Tibial nerve (tissue), 4 donors: Measurements from ENCODE around the gene SYNM. TPM values are rescaled to one million over a fixed set of nuclear protein-coding genes. Genes with fewer than 3 reads are reported as not detected.

Experiments used
- DNase-seq, 2 donors: peaks; one replicate each; pipeline ENCODE4 v3.0.0-alpha.2; 2019; ENCODE audit warnings: low spot score in 2 of 2
- H3K27ac ChIP-seq, 4 donors: fragments of 200-600 bp; sonication (generic) in 3 of 4; one replicate each; pipeline ENCODE4 v1.5.1; 2017 to 2019; ENCODE audit warnings: mild to moderate bottlenecking in 1 of 4
- H3K27me3 ChIP-seq, 2 donors: fragments of 200-600 bp; sonication (generic) in 1 of 2; one replicate each; pipeline versions ENCODE4 v1.5.1 to v1.6.0; 2017 to 2019
- H3K36me3 ChIP-seq, 3 donors: fragments of 200-600 bp; sonication (generic); one replicate each; pipeline ENCODE4 v1.5.1; 2018 to 2019
- H3K4me1 ChIP-seq, 4 donors: fragments of 200-600 bp; sonication (generic) in 3 of 4; one replicate each; pipeline ENCODE4 v1.5.1; 2017 to 2019
- H3K4me3 ChIP-seq, 4 donors: fragments of 200-600 bp; sonication (generic) in 3 of 4; one replicate each; pipeline ENCODE4 v1.5.1; 2017 to 2019; ENCODE audit warnings: mild to moderate bottlenecking in 1 of 4, moderate library complexity in 1 of 4
- H3K9me3 ChIP-seq, 4 donors: fragments of 200-600 bp; sonication (generic) in 3 of 4; one replicate each; pipeline ENCODE4 v1.5.1; 2017 to 2019
- CTCF ChIP-seq, 5 experiments: fragments of 200-600 bp in 3 of 5; fragments of 450-650 bp in 2 of 5; sonication (generic) in 3 of 5; IDR thresholded peaks; one replicate each; pipeline ENCODE4 v1.5.1; 2016 to 2019; ENCODE audit warnings: antibody characterized with exemption in 5 of 5, mild to moderate bottlenecking in 3 of 5, moderate library complexity in 2 of 5
- EP300 ChIP-seq, 2 donors: sonication (generic); formaldehyde crosslinking; IDR thresholded peaks; one replicate each; pipeline ENCODE4 v1.6.1; 2017; ENCODE audit warnings: antibody characterized with exemption in 2 of 2, mild to moderate bottlenecking in 1 of 2
- POLR2A ChIP-seq, 2 donors: fragments of 450-650 bp; IDR thresholded peaks; one replicate each; pipeline ENCODE4 v1.6.1; 2017; ENCODE audit warnings: antibody characterized with exemption in 2 of 2, mild to moderate bottlenecking in 2 of 2, moderate library complexity in 2 of 2
- WGBS, 2 donors: methylation state at CpG; one replicate each; pipeline ENCODE4 v1.1.5; 2018; 5-methylcytosine and 5-hydroxymethylcytosine counted together
- total RNA-seq, 4 donors: library from RNA; depleted of rRNA; stranded (reverse); fragments of >200 nt; gene quantifications; one replicate each; pipeline ENCODE4 v1.1.0, GENCODE V29; 2016

The SYNM gene
- total RNA-seq, 4 donors from 2014 or later: 26.4 to 47.0 (median 29.6) TPM

- no peak overlapping the region for H3K27ac ChIP-seq
- H3K36me3 ChIP-seq: peaks cover 0 to 44% (median 0%) of the 10 kb centered on the region in 3 donors
- 90 to 93% methylated on average over 3 of the region's 3 CpGs for WGBS, 2 donors
- H3K9me3 ChIP-seq: no peaks in the 10 kb centered on the region
- TF ChIP-seq POLR2A (IDR thresholded peaks at IDR 0.05): no peak
- TF ChIP-seq CTCF (IDR thresholded peaks at IDR 0.05): no peak
- TF ChIP-seq EP300 (IDR thresholded peaks at IDR 0.05): no peak
- no peaks in the 10 kb centered on the region for H3K27me3 ChIP-seq
- H3K4me1 ChIP-seq: peaks cover 0 to 36% (median 20%) of the 10 kb centered on the region in 4 donors
- DNase-seq: no peak
- H3K4me3 ChIP-seq: no peak overlapping the region
Measured at GRCh38 chr15:99127773-99128172, 22.9 kb downstream of the SYNM start.

- peaks cover 0 to 33% (median 16%) of the 10 kb centered on the region in 4 donors for H3K4me1 ChIP-seq
- H3K27me3 ChIP-seq: no peaks in the 10 kb centered on the region
- TF ChIP-seq CTCF (IDR thresholded peaks at IDR 0.05) (no peak), POLR2A (IDR thresholded peaks at IDR 0.05) (no peak), EP300 (IDR thresholded peaks at IDR 0.05) (no peak)
- no peak for DNase-seq
- WGBS, 2 donors: 89 to 91% methylated on average over 6 of the region's 6 CpGs
- peaks cover 0 to 45% (median 0%) of the 10 kb centered on the region in 3 donors for H3K36me3 ChIP-seq
- no peak overlapping the region for H3K27ac ChIP-seq
- no peaks in the 10 kb centered on the region for H3K9me3 ChIP-seq
- H3K4me3 ChIP-seq: no peak overlapping the region
Measured at GRCh38 chr15:99128411-99128810, 23.5 kb downstream of the SYNM start.

GRCh38 chr15:99129644-99130043 lies 24.8 kb downstream of the SYNM start:
- no peak overlapping the region for H3K4me3 ChIP-seq
- no peak overlapping the region for H3K27ac ChIP-seq
- H3K4me1 ChIP-seq: peaks cover 0 to 28% (median 5%) of the 10 kb centered on the region in 4 donors
- WGBS, 2 donors: 89 to 92% methylated on average over 16 of the region's 16 CpGs
- DNase-seq: no peak
- H3K27me3 ChIP-seq: no peaks in the 10 kb centered on the region
- H3K36me3 ChIP-seq: peaks cover 0 to 53% (median 0%) of the 10 kb centered on the region in 3 donors
- no peaks in the 10 kb centered on the region for H3K9me3 ChIP-seq
- TF ChIP-seq CTCF (IDR thresholded peaks at IDR 0.05): no peak
- TF ChIP-seq POLR2A (IDR thresholded peaks at IDR 0.05): no peak
- no peak for TF ChIP-seq EP300 (IDR thresholded peaks at IDR 0.05)

- H3K4me3 ChIP-seq: no peak overlapping the region
- TF ChIP-seq EP300 (IDR thresholded peaks at IDR 0.05) (no peak), POLR2A (IDR thresholded peaks at IDR 0.05) (no peak), CTCF (IDR thresholded peaks at IDR 0.05) (no peak)
- H3K9me3 ChIP-seq: no peaks in the 10 kb centered on the region
- peaks cover 0 to 28% (median 3%) of the 10 kb centered on the region in 4 donors for H3K4me1 ChIP-seq
- WGBS, 2 donors: 70 to 78% methylated on average over 13 of the region's 13 CpGs
- no peak overlapping the region for H3K27ac ChIP-seq
- H3K36me3 ChIP-seq: peaks cover 0 to 53% (median 0%) of the 10 kb centered on the region in 3 donors
- DNase-seq: no peak
- no peaks in the 10 kb centered on the region for H3K27me3 ChIP-seq
Measured at GRCh38 chr15:99130314-99130713, 25.4 kb downstream of the SYNM start.

GRCh38 chr15:99130765-99131440 lies 26.0 kb downstream of the SYNM start:
- no peak for DNase-seq
- H3K4me1 ChIP-seq: peaks cover 0 to 27% (median 3%) of the 10 kb centered on the region in 4 donors
- H3K36me3 ChIP-seq: peaks cover 0 to 53% (median 0%) of the 10 kb centered on the region in 3 donors
- no peaks in the 10 kb centered on the region for H3K9me3 ChIP-seq
- H3K27me3 ChIP-seq: no peaks in the 10 kb centered on the region
- 93 to 95% methylated on average over 30 of the region's 30 CpGs for WGBS, 2 donors
- no peak for TF ChIP-seq EP300 (IDR thresholded peaks at IDR 0.05)
- TF ChIP-seq POLR2A (IDR thresholded peaks at IDR 0.05): no peak
- no peak for TF ChIP-seq CTCF (IDR thresholded peaks at IDR 0.05)
- no peak overlapping the region for H3K27ac ChIP-seq
- H3K4me3 ChIP-seq: no peak overlapping the region
